Measurements from ENCODE around the gene CYP3A4.

Gene CYP3A4

DNA sequence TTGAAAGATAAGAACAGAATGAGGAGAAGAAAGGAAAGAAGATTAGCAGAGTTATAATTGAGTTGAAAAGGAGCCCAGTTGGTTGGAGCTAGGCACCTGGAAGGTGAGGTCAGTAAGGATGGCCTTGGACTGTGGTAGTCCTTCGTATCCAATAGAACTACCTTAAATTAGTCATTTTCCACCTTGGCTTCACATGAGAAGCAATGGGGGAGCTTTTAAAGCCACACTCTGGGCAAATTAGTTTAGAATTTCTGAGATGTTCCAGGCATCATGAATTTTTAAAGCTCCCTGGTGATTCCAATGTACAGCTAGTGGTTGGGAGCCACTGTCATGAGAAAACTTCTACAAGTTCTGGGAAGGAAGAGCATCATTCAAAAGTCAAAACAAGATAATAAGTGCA, 76.9 kb downstream of the CYP3A4 start:
- H3K4me3 ChIP-seq (ENCODE audit: low read length): no peak overlapping the region
- H3K9ac ChIP-seq (ENCODE audit: low read length): no peak overlapping the region
- H2AFZ ChIP-seq (ENCODE audit: low read length): no peak overlapping the region
- no peaks in the 10 kb centered on the region for H3K36me3 ChIP-seq (replicated peaks; ENCODE audit: insufficient read depth, low read length)
- H3K79me2 ChIP-seq (ENCODE audit: low read length): no peaks in the 10 kb centered on the region
- no peaks in the 10 kb centered on the region for H3K9me3 ChIP-seq (replicated peaks; ENCODE audit: insufficient read depth, low read length)
- no peak for TF ChIP-seq EZH2 (optimal IDR thresholded peaks at IDR 0.05; ENCODE audit: low read depth, low read length)
- TF ChIP-seq, protein P1, sequence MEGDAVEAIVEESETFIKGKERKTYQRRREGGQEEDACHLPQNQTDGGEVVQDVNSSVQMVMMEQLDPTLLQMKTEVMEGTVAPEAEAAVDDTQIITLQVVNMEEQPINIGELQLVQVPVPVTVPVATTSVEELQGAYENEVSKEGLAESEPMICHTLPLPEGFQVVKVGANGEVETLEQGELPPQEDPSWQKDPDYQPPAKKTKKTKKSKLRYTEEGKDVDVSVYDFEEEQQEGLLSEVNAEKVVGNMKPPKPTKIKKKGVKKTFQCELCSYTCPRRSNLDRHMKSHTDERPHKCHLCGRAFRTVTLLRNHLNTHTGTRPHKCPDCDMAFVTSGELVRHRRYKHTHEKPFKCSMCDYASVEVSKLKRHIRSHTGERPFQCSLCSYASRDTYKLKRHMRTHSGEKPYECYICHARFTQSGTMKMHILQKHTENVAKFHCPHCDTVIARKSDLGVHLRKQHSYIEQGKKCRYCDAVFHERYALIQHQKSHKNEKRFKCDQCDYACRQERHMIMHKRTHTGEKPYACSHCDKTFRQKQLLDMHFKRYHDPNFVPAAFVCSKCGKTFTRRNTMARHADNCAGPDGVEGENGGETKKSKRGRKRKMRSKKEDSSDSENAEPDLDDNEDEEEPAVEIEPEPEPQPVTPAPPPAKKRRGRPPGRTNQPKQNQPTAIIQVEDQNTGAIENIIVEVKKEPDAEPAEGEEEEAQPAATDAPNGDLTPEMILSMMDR (IDR thresholded peaks at IDR 0.05; ENCODE audit: low read length): no peak
- no peak for TF ChIP-seq EZH2phosphoT487 (IDR thresholded peaks at IDR 0.05; ENCODE audit: low read length)
- H4K20me1 ChIP-seq (ENCODE audit: insufficient read depth, low read length): no peaks in the 10 kb centered on the region
- H3K4me2 ChIP-seq (ENCODE audit: low read depth, low read length): no peak overlapping the region
- H3K9me2 ChIP-seq (replicated peaks; ENCODE audit: insufficient read depth, low read length): no peaks in the 10 kb centered on the region
- no peaks in the 10 kb centered on the region for H3K27me3 ChIP-seq (replicated peaks; ENCODE audit: insufficient read depth, low read length)
- no peak for DNase-seq
- H3F3A ChIP-seq (ENCODE audit: insufficient read depth, low read length): no peaks in the 10 kb centered on the region
- no peak overlapping the region for H3K27ac ChIP-seq (ENCODE audit: low read length)
- H3K4me1 ChIP-seq (ENCODE audit: low read length): no peaks in the 10 kb centered on the region
